Esophagus squamous epithelium (tissue), 4 donors: ENCODE data around the gene GRAP.

Experiments used
- CTCF ChIP-seq, 6 experiments: fragments of 450-650 bp in 4 of 6; fragments of 200-600 bp in 2 of 6; sonication (generic) in 2 of 6; IDR thresholded peaks; one replicate each; pipeline ENCODE4 v1.5.1; 2016 to 2019; ENCODE audit warnings: antibody characterized with exemption in 6 of 6, mild to moderate bottlenecking in 4 of 6, moderate library complexity in 4 of 6
- POLR2A ChIP-seq, 4 donors: fragments of 450-650 bp; IDR thresholded peaks; one replicate each; pipeline ENCODE4 v1.6.1; 2017; ENCODE audit warnings: antibody characterized with exemption in 4 of 4, mild to moderate bottlenecking in 4 of 4, moderate library complexity in 3 of 4

DNA sequence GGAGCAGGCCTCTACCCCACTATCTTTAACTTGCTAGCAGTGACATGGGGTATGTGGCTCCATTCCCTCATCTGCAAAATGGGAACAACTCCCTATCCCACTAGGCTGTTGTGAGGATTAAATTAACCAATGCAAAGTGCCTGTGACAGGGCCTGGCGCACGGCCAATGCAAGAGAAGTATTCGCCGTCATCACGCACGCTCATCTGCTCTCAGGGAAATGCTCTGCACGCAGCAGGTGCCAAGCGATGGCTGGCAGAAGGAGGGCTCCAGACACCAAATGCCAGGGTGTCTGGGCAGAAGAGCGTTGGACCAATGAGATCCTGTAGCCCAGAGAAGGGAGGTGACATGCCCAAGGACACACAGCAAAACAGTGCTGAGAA lies 59.5 kb downstream of the GRAP start:
- TF ChIP-seq POLR2A (IDR thresholded peaks at IDR 0.05) (no peak), CTCF (IDR thresholded peaks at IDR 0.05) (no peak)
